ENCODE data around the gene CXXC5.

- TF ChIP-seq CTCF (IDR thresholded peaks at IDR 0.05; ENCODE audit: poor library complexity) (no peak), EZH2 (IDR thresholded peaks at IDR 0.05; ENCODE audit: borderline replicate concordance) (no peak), EZH2phosphoT487 (IDR thresholded peaks at IDR 0.05; ENCODE audit: low read depth, severe bottlenecking, unreplicated experiment) (no peak)
These were observed 14.5 kb downstream of the CXXC5 start for GRCh38 chr5:139662617-139663016.
